Osteocyte (in vitro differentiated cells): ENCODE data around the gene CLK2. TPM values are rescaled to one million over a fixed set of nuclear protein-coding genes. Genes with fewer than 3 reads are reported as not detected.

ENCODE experiments used
- DNase-seq: peaks from one replicate; pipeline ENCODE4 v3.0.0; 2021; ENCODE audit warnings: mixed read lengths; ENCODE audit not compliant: unreplicated experiment; ENCODE audit errors: extremely low spot score
- H3K27ac Mint-ChIP-seq: one replicate; pipeline ENCODE4 v1.8.0; 2021; ENCODE audit warnings: mild to moderate bottlenecking, mixed read lengths; ENCODE audit not compliant: unreplicated experiment
- H3K27me3 Mint-ChIP-seq: one replicate; pipeline ENCODE4 v1.8.0; 2021; ENCODE audit warnings: mixed read lengths; ENCODE audit not compliant: unreplicated experiment
- H3K36me3 Mint-ChIP-seq: one replicate; pipeline ENCODE4 v1.8.0; 2021; ENCODE audit warnings: mixed read lengths; ENCODE audit not compliant: unreplicated experiment
- H3K4me1 Mint-ChIP-seq: one replicate; pipeline ENCODE4 v1.8.0; 2021; ENCODE audit warnings: mixed read lengths; ENCODE audit not compliant: unreplicated experiment
- H3K4me3 Mint-ChIP-seq: one replicate; pipeline ENCODE4 v1.8.0; 2021; ENCODE audit warnings: mild to moderate bottlenecking, moderate library complexity, mixed read lengths; ENCODE audit not compliant: unreplicated experiment
- H3K9me3 Mint-ChIP-seq: one replicate; pipeline ENCODE4 v1.8.0; 2021; ENCODE audit warnings: mixed read lengths; ENCODE audit not compliant: unreplicated experiment
- CTCF ChIP-seq: fragments of 200-600 bp; sonication (generic); IDR thresholded peaks from 2 replicates; pipeline ENCODE4 v1.5.0; 2021; ENCODE audit warnings: antibody characterized with exemption, mild to moderate bottlenecking, moderate library complexity
- total RNA-seq: library from RNA; stranded (reverse); gene quantifications from 2 replicates; pipeline ENCODE4 v1.2.1, GENCODE V29; 2021

CLK2 gene
- total RNA-seq, 1 donor from 2014 or later = 63.5 TPM

- TF ChIP-seq CTCF = no peak
- Mint-ChIP-seq H3K4me1 (peaks cover 36% of the 10 kb centered on the region), H3K9me3 (no peaks in the 10 kb centered on the region), H3K27ac (peak overlapping the region; percentile 95), H3K27me3 (no peaks in the 10 kb centered on the region), H3K36me3 (peaks cover 12% of the 10 kb centered on the region), H3K4me3 (peak overlapping the region; percentile 79)
- DNase-seq = no peak
Measured at GRCh38 chr1:155256058-155256852, 17.0 kb downstream of the CLK2 start.

GRCh38 chr1:155255243-155256007 is 17.9 kb downstream of the CLK2 start, which contains the start of gene ENTREP3:
TSS of gene ENTREP3 (minus strand) at chr1:155255483. CDS start at chr1:155254877, 606 bp downstream.
- Mint-ChIP-seq H3K27me3 (no peaks in the 10 kb centered on the region), H3K9me3 (no peaks in the 10 kb centered on the region), H3K36me3 (peaks cover 12% of the 10 kb centered on the region), H3K4me3 (peak within 1 kb of the TSS; percentile 79), H3K27ac (peak within 1 kb of the TSS; percentile 95), H3K4me1 (peaks cover 34% of the 10 kb centered on the region)
- TF ChIP-seq CTCF = no peak
- DNase-seq = peak; percentile 95

GRCh38 chr1:155254714-155255242 is 18.5 kb downstream of the CLK2 start:
- peaks cover 8% of the 10 kb centered on the region for H3K36me3 Mint-ChIP-seq
- no peaks in the 10 kb centered on the region for H3K27me3 Mint-ChIP-seq
- no peak for DNase-seq
- TF ChIP-seq CTCF = no peak
- H3K27ac Mint-ChIP-seq = peak overlapping the region; percentile 95
- H3K9me3 Mint-ChIP-seq = no peaks in the 10 kb centered on the region
- H3K4me1 Mint-ChIP-seq = peaks cover 33% of the 10 kb centered on the region
- peak overlapping the region; percentile 79 for H3K4me3 Mint-ChIP-seq

GRCh38 chr1:155254228-155254713 is 19.0 kb downstream of the CLK2 start:
- Mint-ChIP-seq H3K9me3 (no peaks in the 10 kb centered on the region), H3K27me3 (no peaks in the 10 kb centered on the region), H3K36me3 (peaks cover 8% of the 10 kb centered on the region), H3K27ac (peak overlapping the region; percentile 71), H3K4me1 (peaks cover 33% of the 10 kb centered on the region), H3K4me3 (peak overlapping the region; percentile 79)
- DNase-seq = no peak
- TF ChIP-seq CTCF = no peak
